WI38 (cell line): ENCODE data around the gene PGP.

Source experiments
- H3K4me3 ChIP-seq: 2 replicates; pipeline ENCODE4 v1.5.1; 2011; ENCODE audit warnings: low read depth, mild to moderate bottlenecking, control low read depth, low read length
- TF ChIP-seq, protein P1 (sequence below): IDR thresholded peaks from 2 replicates; pipeline ENCODE4 v1.5.1; 2012; ENCODE audit warnings: low read depth, mild to moderate bottlenecking, control low read depth, low read length

The PGP gene

DNA sequence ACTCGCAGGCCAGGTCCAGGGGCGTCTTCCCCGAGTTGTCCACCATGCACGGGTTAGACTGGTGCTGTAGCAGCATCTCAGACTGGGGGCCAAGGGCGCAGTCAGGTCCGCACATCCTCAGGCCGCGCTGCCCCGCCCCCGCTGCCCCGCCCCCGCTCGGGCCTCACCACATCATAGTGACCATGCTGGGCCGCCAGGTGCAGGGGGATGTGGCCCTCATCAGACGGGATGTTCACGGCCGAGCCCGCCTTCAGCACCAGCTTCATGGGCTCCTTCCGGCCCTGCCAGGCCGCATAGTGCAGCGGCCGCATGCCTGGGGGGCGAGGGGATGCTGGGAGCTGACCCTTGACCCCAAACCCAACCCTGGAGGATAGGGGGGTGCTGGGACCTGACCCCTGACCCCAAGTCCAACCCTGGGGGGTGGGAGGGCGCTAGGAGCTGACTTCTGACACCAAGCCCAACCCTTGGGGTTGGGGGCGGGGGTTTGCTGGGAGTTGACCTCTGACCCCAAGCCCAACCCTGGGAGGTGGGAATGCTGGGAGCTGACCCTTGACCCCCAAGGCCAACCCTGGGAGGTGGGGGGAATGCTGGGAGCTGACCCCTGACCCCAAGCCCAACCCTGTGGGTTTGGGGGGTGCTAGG lies 25.3 kb downstream of the PGP start:
- H3K4me3 ChIP-seq = no peak overlapping the region
- TF ChIP-seq, protein P1, sequence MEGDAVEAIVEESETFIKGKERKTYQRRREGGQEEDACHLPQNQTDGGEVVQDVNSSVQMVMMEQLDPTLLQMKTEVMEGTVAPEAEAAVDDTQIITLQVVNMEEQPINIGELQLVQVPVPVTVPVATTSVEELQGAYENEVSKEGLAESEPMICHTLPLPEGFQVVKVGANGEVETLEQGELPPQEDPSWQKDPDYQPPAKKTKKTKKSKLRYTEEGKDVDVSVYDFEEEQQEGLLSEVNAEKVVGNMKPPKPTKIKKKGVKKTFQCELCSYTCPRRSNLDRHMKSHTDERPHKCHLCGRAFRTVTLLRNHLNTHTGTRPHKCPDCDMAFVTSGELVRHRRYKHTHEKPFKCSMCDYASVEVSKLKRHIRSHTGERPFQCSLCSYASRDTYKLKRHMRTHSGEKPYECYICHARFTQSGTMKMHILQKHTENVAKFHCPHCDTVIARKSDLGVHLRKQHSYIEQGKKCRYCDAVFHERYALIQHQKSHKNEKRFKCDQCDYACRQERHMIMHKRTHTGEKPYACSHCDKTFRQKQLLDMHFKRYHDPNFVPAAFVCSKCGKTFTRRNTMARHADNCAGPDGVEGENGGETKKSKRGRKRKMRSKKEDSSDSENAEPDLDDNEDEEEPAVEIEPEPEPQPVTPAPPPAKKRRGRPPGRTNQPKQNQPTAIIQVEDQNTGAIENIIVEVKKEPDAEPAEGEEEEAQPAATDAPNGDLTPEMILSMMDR = no peak

DNA sequence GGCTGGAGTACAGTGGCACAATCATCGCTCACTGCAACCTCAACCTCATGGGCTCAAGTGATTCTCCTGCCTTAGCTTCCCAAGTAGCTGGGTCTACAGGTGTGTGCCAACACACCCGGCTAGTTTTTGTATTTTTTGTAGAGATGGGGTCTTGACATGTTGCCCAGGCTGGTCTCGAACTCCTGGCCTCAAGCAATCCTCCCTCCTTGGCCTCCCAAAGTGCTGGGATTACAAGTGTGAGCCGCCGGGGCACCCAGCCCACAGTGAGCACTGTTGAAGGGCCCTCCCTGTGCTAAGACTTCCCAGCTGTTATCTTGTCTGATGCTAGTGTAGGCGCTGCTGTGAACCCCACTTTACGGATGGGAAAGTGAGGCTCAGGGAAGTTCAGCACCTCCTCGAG lies 26.2 kb downstream of the PGP start:
- H3K4me3 ChIP-seq = no peak overlapping the region
- TF ChIP-seq, protein P1 = no peak

DNA sequence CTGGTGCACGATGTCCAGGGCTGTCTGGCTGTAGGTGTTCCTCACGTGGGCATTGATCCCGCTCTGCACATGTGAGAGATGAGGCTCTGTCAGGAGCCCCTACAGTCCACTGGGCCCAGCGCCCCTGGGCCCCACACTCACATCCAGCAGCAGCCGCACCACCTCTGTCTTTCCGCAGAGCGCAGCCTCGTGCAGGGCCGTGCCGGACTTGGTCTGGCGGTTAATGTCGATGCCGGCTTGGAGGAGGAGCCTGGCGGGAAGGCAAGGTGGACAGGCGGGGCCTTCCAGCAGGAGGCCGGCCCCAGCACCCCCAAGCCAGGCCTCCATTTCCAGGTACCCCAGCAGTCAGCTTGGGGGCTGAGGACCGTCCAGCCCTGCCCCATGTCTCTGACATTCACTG lies 27.4 kb downstream of the PGP start:
- TF ChIP-seq, protein P1 = no peak

DNA sequence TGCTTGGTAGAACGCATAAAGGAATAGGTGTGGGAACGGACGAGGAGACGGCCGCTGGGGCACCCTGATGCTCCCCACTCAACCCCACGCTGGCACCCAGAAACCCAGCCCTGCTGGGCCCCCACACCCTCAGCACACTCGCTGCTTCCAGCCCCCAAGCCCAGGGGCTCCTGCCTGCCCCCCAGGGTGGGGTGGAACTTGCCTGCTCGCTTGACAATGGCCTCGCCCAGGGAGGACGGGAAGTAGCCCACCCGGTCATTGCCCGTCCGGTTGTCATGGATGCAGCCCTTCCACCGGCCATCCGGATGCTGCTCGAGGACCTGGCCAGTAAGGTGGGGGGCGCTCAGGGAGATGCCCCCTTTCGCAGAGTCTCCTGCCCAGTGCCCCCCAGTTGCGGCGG lies 28.1 kb downstream of the PGP start:
- H3K4me3 ChIP-seq = no peak overlapping the region
- TF ChIP-seq, protein P1 = no peak

More for the DNA sequence above, 27.4 kb downstream of the PGP start:
- no peak overlapping the region for H3K4me3 ChIP-seq

DNA sequence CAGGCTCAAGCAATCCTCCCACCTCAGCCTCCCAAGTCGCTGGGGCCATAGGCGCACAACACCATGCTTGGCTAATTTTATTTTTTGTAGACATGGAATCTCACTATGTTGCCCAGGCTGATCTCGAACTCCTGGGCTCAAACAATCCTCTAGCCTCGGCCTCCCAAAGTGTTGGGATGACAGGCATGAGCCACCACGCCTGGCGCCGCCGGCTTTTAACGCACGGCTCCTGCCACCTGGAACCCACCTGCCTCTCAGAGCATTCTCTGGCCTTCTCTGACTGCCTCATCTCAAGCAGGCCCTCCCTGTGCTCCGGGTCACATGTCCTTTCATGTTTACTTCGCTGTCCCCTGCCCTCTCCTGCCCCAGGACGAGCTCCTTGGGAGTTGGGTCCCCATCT lies 28.6 kb downstream of the PGP start:
- no peak overlapping the region for H3K4me3 ChIP-seq
- TF ChIP-seq, protein P1 = no peak

DNA sequence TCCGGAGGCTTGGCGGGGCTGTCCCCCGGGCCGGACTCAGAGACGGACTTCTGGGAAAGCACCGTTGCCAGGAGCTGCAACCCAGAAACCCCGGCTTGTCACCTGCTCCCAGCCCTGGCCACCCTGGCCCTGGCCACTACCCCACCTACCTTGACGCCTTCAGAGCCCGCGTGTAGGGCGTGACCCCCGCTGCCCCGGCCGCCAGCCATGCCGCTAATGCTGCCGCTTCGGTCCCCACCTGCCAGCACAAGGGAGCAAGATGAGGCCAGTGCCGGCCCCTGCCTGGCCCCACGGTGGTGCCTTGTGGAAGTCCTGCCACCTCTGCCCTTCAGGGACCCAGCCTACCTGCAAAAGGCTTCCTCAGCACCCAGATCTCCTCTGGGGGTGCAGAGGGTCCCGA lies 29.7 kb downstream of the PGP start:
- TF ChIP-seq, protein P1 = no peak
- no peak overlapping the region for H3K4me3 ChIP-seq

DNA sequence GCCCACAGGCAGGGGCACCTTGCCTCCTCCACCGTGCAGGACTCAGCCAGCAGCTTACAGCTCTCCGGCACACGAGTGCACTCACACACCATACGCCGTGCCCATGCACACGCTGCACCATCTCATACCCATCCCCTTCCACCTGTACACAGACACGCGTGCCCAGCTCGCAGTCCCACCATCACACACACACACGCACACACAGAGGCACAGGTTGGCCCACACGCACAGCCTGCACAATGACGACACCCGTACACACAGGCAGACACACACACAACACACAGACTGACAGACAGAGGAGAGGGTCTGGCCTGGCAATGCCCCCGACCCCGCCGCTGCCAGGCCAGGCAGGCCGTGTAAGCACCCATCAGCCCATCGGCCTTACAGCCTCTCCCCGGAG lies 30.3 kb downstream of the PGP start:
- H3K4me3 ChIP-seq = no peak overlapping the region
- TF ChIP-seq, protein P1 = no peak
